ENCODE measurements around the gene OPCML. TPM values are rescaled to one million over a fixed set of nuclear protein-coding genes. Genes with fewer than 3 reads are reported as not detected.

OPCML gene
- total and polyA plus RNA-seq, 4 donors: under 0.01 to 0.01 TPM; not detected in 2

DNA sequence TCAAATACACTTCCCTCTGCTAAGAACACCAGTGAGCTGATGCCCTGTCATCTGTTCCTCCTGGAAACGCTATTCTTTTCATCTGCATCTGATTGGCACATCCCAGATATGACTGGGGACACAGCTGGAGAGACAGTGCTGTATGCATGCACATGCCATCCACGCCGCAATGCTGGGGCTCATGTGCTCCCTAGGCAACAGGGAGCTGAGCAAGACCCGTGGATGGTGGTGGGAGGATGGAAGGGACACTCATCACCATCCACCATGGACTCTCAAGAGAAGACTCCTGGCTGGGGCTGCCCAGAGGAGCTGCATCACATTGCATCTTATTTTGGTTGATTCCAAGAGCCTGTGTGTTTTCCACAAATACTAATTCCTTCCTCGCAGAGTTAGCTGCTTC is 534.9 kb downstream of the OPCML start:
- DNase-seq (ENCODE audit: low spot score): no peak
- 76% methylated on average over 5 of the region's 5 CpGs for WGBS
- Histone ChIP-seq H3K4me3 (ENCODE audit: low read depth in 1 of 3, low read length in 3 of 3) (no peak overlapping the region), H3K4me1 (ENCODE audit: control insufficient read depth in 4 of 4, insufficient read depth in 4 of 4, low read length in 3 of 4) (peaks cover 0 to 7% (median 4%) of the 10 kb centered on the region in 4 donors), H3K27me3 (ENCODE audit: control insufficient read depth in 4 of 4, insufficient read depth in 4 of 4, low read length in 3 of 4) (peaks cover 0 to 8% (median 0%) of the 10 kb centered on the region in 4 donors), H3K36me3 (ENCODE audit: control insufficient read depth in 4 of 4, insufficient read depth in 3 of 4, low read depth in 1 of 4, low read length in 3 of 4) (no peaks in the 10 kb centered on the region), H3K9me3 (ENCODE audit: control insufficient read depth in 4 of 4, low read length in 3 of 4) (no peaks in the 10 kb centered on the region), H3K9ac (ENCODE audit: low read depth in 1 of 2, low read length in 2 of 2) (no peak overlapping the region), H3K27ac (ENCODE audit: low read depth in 1 of 2, low read length in 2 of 2) (no peak overlapping the region)
- TF ChIP-seq EGR1 (IDR thresholded peaks at IDR 0.05; ENCODE audit: low read depth in 2 of 2): no peak
- TF ChIP-seq, protein P1, sequence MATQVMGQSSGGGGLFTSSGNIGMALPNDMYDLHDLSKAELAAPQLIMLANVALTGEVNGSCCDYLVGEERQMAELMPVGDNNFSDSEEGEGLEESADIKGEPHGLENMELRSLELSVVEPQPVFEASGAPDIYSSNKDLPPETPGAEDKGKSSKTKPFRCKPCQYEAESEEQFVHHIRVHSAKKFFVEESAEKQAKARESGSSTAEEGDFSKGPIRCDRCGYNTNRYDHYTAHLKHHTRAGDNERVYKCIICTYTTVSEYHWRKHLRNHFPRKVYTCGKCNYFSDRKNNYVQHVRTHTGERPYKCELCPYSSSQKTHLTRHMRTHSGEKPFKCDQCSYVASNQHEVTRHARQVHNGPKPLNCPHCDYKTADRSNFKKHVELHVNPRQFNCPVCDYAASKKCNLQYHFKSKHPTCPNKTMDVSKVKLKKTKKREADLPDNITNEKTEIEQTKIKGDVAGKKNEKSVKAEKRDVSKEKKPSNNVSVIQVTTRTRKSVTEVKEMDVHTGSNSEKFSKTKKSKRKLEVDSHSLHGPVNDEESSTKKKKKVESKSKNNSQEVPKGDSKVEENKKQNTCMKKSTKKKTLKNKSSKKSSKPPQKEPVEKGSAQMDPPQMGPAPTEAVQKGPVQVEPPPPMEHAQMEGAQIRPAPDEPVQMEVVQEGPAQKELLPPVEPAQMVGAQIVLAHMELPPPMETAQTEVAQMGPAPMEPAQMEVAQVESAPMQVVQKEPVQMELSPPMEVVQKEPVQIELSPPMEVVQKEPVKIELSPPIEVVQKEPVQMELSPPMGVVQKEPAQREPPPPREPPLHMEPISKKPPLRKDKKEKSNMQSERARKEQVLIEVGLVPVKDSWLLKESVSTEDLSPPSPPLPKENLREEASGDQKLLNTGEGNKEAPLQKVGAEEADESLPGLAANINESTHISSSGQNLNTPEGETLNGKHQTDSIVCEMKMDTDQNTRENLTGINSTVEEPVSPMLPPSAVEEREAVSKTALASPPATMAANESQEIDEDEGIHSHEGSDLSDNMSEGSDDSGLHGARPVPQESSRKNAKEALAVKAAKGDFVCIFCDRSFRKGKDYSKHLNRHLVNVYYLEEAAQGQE (IDR thresholded peaks at IDR 0.05): no peak
- TF ChIP-seq, protein P2, sequence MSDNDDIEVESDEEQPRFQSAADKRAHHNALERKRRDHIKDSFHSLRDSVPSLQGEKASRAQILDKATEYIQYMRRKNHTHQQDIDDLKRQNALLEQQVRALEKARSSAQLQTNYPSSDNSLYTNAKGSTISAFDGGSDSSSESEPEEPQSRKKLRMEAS (IDR thresholded peaks at IDR 0.05): no peak
- no peak for TF ChIP-seq HNF4G (IDR thresholded peaks at IDR 0.05)

DNA sequence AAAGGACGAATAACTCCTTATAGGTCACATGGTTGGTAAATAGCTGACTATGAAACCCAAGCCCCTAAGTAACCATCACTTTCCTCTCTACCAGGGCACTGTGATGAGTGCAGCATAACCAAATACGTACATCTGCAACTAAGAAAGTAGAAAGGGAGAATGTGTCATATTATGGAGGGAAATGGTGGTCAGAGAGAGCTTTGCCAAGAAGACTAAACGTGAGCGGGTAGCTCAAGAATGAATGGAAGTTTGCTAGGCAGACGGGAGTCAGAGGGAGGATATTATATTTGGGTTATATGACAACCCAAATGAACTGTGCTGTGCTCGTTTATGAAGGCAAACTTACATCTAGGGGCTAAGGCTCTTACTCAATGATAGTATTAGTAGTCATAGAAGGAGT is 537.3 kb downstream of the OPCML start:
- Histone ChIP-seq H3K36me3 (ENCODE audit: control insufficient read depth in 4 of 4, insufficient read depth in 3 of 4, low read depth in 1 of 4, low read length in 3 of 4) (no peaks in the 10 kb centered on the region), H3K4me3 (ENCODE audit: low read depth in 1 of 3, low read length in 3 of 3) (no peak overlapping the region), H3K9me3 (ENCODE audit: control insufficient read depth in 4 of 4, low read length in 3 of 4) (no peaks in the 10 kb centered on the region), H3K27ac (ENCODE audit: low read depth in 1 of 2, low read length in 2 of 2) (no peak overlapping the region), H3K27me3 (ENCODE audit: control insufficient read depth in 4 of 4, insufficient read depth in 4 of 4, low read length in 3 of 4) (peaks cover 0 to 11% (median 0%) of the 10 kb centered on the region in 4 donors), H3K4me1 (ENCODE audit: control insufficient read depth in 4 of 4, insufficient read depth in 4 of 4, low read length in 3 of 4) (peaks cover 0 to 7% (median 4%) of the 10 kb centered on the region in 4 donors), H3K9ac (ENCODE audit: low read depth in 1 of 2, low read length in 2 of 2) (no peak overlapping the region)
- WGBS: 66% methylated on average over 6 of the region's 6 CpGs
- no peak for DNase-seq (ENCODE audit: low spot score)
- TF ChIP-seq FOXA2 (IDR thresholded peaks at IDR 0.05): no peak
- no peak for TF ChIP-seq TAF1 (conservative IDR thresholded peaks at IDR 0.05)
- no peak for TF ChIP-seq GABPA (IDR thresholded peaks at IDR 0.05 in 1 of 2, conservative IDR thresholded peaks at IDR 0.05 in 1 of 2)
- no peak for TF ChIP-seq SP1 (IDR thresholded peaks at IDR 0.05)
- TF ChIP-seq JUND (IDR thresholded peaks at IDR 0.05): no peak
- TF ChIP-seq ZBTB33 (IDR thresholded peaks at IDR 0.05): no peak
- TF ChIP-seq FOXA1 (IDR thresholded peaks at IDR 0.05): no peak
- TF ChIP-seq RAD21 (IDR thresholded peaks at IDR 0.05): no peak

- DNase-seq (ENCODE audit: low spot score): no peak
- Histone ChIP-seq H3K27ac (ENCODE audit: low read depth in 1 of 2, low read length in 2 of 2) (no peak overlapping the region), H3K4me1 (ENCODE audit: control insufficient read depth in 4 of 4, insufficient read depth in 4 of 4, low read length in 3 of 4) (peaks cover 0 to 7% (median 4%) of the 10 kb centered on the region in 4 donors), H3K4me3 (ENCODE audit: low read depth in 1 of 3, low read length in 3 of 3) (no peak overlapping the region), H3K9me3 (ENCODE audit: control insufficient read depth in 4 of 4, low read length in 3 of 4) (no peaks in the 10 kb centered on the region), H3K27me3 (ENCODE audit: control insufficient read depth in 4 of 4, insufficient read depth in 4 of 4, low read length in 3 of 4) (peaks cover 0 to 13% (median 0%) of the 10 kb centered on the region in 4 donors), H3K36me3 (ENCODE audit: control insufficient read depth in 4 of 4, insufficient read depth in 3 of 4, low read depth in 1 of 4, low read length in 3 of 4) (no peaks in the 10 kb centered on the region), H3K9ac (ENCODE audit: low read depth in 1 of 2, low read length in 2 of 2) (no peak overlapping the region)
- WGBS: 6% methylated on average over 32 of the region's 32 CpGs
- TF ChIP-seq, protein P1 (IDR thresholded peaks at IDR 0.05): no peak
- TF ChIP-seq RAD21 (IDR thresholded peaks at IDR 0.05) (no peak), ATF3 (IDR thresholded peaks at IDR 0.05) (no peak), JUND (IDR thresholded peaks at IDR 0.05) (no peak)
Measured at GRCh38 chr11:132993991-132994502, 538.3 kb downstream of the OPCML start.
